Loucy (cell line): ENCODE data around the gene CCDC178.

ENCODE experiments used
- H2AFZ ChIP-seq: fragments of 200-600 bp; sonication (generic); 2 replicates; pipeline ENCODE4 v1.6.0; 2016; ENCODE audit warnings: antibody characterized with exemption, mild to moderate bottlenecking, low read length, moderate library complexity
- H3F3A ChIP-seq: fragments of 200-600 bp; 2 replicates; pipeline ENCODE4 v1.6.0; 2016; ENCODE audit warnings: antibody characterized with exemption, low read depth, mild to moderate bottlenecking
- H3K27me3 ChIP-seq: fragments of 200-600 bp; sonication (generic); 2 replicates; pipeline ENCODE4 v1.6.1; 2014; ENCODE audit warnings: low read length, mild to moderate bottlenecking; ENCODE audit not compliant: insufficient read depth, poor library complexity, severe bottlenecking
- H3K36me3 ChIP-seq: fragments of 200-600 bp; sonication (generic); 2 replicates; pipeline ENCODE4 v1.6.1; 2016; ENCODE audit warnings: low read length; ENCODE audit not compliant: insufficient read depth
- H3K4me1 ChIP-seq: fragments of 200-600 bp; sonication (generic); 2 replicates; pipeline ENCODE4 v1.5.1; 2014; ENCODE audit warnings: low read length, mild to moderate bottlenecking; ENCODE audit not compliant: insufficient read depth, poor library complexity, severe bottlenecking
- H3K4me2 ChIP-seq: fragments of 200-600 bp; sonication (generic); 2 replicates; pipeline ENCODE4 v1.6.0; 2014; ENCODE audit warnings: antibody characterized with exemption, low read length, low read depth, mild to moderate bottlenecking; ENCODE audit not compliant: poor library complexity, severe bottlenecking
- H3K4me3 ChIP-seq: fragments of 200-600 bp; sonication (generic); 2 replicates; pipeline ENCODE4 v1.5.1; 2014; ENCODE audit warnings: low read length, mild to moderate bottlenecking, mixed read lengths; ENCODE audit not compliant: poor library complexity, severe bottlenecking
- H3K79me2 ChIP-seq: fragments of 200-600 bp; sonication (generic); 2 replicates; pipeline ENCODE4 v1.6.1; 2014; ENCODE audit warnings: low read length; ENCODE audit not compliant: insufficient read depth
- H3K9ac ChIP-seq: fragments of 200-600 bp; sonication (generic); 2 replicates; pipeline ENCODE4 v1.6.0; 2014; ENCODE audit warnings: mild to moderate bottlenecking, low read depth, low read length, moderate library complexity; ENCODE audit not compliant: poor library complexity, severe bottlenecking
- H3K9me2 ChIP-seq: fragments of 200-600 bp; sonication (generic); replicated peaks from 2 replicates; pipeline ENCODE4 v1.6.1; 2016; ENCODE audit warnings: low read depth, low read length, mixed read lengths
- H3K9me3 ChIP-seq: fragments of 200-600 bp; sonication (generic); 2 replicates; pipeline ENCODE4 v1.6.1; 2014; ENCODE audit warnings: mild to moderate bottlenecking, antibody characterized with exemption, low read length, low read depth; ENCODE audit not compliant: insufficient read depth
- H4K20me1 ChIP-seq: fragments of 200-600 bp; sonication (generic); 2 replicates; pipeline ENCODE4 v1.6.0; 2014; ENCODE audit warnings: antibody characterized with exemption, low read length, mild to moderate bottlenecking; ENCODE audit not compliant: insufficient read depth, poor library complexity, severe bottlenecking
- EZH2phosphoT487 ChIP-seq: fragments of 200-600 bp; IDR thresholded peaks from 2 replicates; pipeline ENCODE4 v1.6.1; 2018; ENCODE audit warnings: antibody characterized with exemption, mild to moderate bottlenecking, moderate library complexity, borderline replicate concordance
- TF ChIP-seq, protein P1 (sequence below): fragments of 200-600 bp; sonication (generic); conservative IDR thresholded peaks from 2 replicates; pipeline ENCODE4 v1.5.1; 2014; ENCODE audit warnings: mild to moderate bottlenecking, antibody characterized with exemption, low read length

The CCDC178 gene

DNA sequence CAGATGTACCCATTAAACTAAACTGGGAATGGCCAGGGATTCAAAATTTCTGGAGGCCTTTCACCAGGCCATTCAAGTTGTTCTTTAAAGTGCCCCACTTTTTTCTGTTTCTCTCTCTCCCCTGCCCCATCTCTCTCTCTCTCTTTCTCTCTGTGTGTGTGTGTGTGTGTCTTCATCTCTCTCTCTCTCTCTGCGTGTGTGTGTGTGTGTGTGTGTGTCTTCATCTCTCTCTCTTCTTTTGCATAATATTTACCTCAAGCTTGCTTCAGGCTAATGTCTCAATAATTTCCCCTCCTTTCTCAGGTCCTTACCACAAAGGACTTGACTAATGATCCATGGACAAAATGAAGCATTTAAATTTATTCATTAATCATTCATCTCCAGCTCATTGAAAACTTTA lies 503.5 kb downstream of the CCDC178 start:
- H3K79me2 ChIP-seq: no peaks in the 10 kb centered on the region
- no peaks in the 10 kb centered on the region for H3K27me3 ChIP-seq
- no peaks in the 10 kb centered on the region for H3K4me1 ChIP-seq
- H3F3A ChIP-seq: no peaks in the 10 kb centered on the region
- no peaks in the 10 kb centered on the region for H3K9me3 ChIP-seq
- no peaks in the 10 kb centered on the region for H3K9me2 ChIP-seq
- H4K20me1 ChIP-seq: no peaks in the 10 kb centered on the region
- no peaks in the 10 kb centered on the region for H3K36me3 ChIP-seq
- no peak overlapping the region for H2AFZ ChIP-seq
- H3K4me2 ChIP-seq: no peak overlapping the region
- H3K4me3 ChIP-seq: no peak overlapping the region
- no peak overlapping the region for H3K9ac ChIP-seq
- TF ChIP-seq, protein P1, sequence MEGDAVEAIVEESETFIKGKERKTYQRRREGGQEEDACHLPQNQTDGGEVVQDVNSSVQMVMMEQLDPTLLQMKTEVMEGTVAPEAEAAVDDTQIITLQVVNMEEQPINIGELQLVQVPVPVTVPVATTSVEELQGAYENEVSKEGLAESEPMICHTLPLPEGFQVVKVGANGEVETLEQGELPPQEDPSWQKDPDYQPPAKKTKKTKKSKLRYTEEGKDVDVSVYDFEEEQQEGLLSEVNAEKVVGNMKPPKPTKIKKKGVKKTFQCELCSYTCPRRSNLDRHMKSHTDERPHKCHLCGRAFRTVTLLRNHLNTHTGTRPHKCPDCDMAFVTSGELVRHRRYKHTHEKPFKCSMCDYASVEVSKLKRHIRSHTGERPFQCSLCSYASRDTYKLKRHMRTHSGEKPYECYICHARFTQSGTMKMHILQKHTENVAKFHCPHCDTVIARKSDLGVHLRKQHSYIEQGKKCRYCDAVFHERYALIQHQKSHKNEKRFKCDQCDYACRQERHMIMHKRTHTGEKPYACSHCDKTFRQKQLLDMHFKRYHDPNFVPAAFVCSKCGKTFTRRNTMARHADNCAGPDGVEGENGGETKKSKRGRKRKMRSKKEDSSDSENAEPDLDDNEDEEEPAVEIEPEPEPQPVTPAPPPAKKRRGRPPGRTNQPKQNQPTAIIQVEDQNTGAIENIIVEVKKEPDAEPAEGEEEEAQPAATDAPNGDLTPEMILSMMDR: no peak
- TF ChIP-seq EZH2phosphoT487: no peak

DNA sequence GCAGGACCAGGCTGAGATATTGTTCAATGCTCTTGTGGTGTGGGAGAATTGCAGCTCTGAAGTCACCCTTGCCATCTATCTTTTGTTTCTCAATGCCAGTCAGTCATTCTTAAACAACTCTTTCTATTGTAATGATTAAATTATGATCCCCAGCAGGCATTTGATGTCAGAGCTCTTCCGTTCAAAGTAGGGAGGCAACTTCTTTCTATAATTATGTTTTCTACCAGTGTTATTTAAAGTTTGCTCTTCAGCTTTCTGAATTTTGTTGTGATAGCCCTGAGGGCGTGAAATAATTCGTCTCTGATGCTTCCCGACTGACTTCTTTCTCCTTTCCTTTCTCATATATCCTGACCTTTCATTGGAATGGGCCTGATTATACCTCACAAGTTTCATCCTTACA lies 506.3 kb downstream of the CCDC178 start:
- H3F3A ChIP-seq: no peaks in the 10 kb centered on the region
- no peak overlapping the region for H3K9ac ChIP-seq
- no peak overlapping the region for H2AFZ ChIP-seq
- no peaks in the 10 kb centered on the region for H3K79me2 ChIP-seq
- H3K27me3 ChIP-seq: no peaks in the 10 kb centered on the region
- no peak overlapping the region for H3K4me3 ChIP-seq
- no peak overlapping the region for H3K4me2 ChIP-seq
- no peaks in the 10 kb centered on the region for H3K36me3 ChIP-seq
- H3K9me3 ChIP-seq: no peaks in the 10 kb centered on the region
- no peaks in the 10 kb centered on the region for H3K4me1 ChIP-seq
- TF ChIP-seq, protein P1: no peak
- TF ChIP-seq EZH2phosphoT487: no peak
- no peaks in the 10 kb centered on the region for H4K20me1 ChIP-seq
- H3K9me2 ChIP-seq: no peaks in the 10 kb centered on the region

DNA sequence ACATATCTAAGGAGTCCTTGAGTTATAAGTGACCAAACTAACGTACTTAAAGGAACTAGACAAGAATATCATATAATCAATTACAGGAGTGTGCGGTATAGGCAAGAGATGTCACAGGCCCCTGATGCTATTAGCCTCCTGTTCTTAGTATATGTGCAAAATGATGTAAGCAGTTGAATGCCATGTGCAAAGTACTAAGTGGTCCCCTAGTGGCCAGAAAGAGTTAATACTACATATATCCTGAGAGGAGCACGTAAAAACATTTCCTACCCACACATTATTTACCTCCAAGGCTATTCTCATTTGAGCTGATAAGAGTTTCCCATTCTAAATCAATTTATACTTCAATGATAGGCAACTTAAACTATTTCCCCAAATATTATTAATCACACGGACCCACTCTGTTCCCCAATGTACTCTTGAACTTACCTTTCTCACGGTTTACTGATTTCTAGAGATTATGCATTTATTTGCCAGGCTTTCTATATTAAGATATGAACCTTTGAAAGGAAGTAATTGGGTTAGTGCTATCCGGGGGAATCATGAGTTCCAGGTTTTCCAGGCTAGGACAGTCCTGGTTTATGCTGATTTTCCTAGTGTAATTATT lies 509.7 kb downstream of the CCDC178 start:
- TF ChIP-seq, protein P1: peak; percentile 77
- TF ChIP-seq EZH2phosphoT487: no peak
- H3K9ac ChIP-seq: no peak overlapping the region
- H3K9me2 ChIP-seq: no peaks in the 10 kb centered on the region
- no peaks in the 10 kb centered on the region for H3K79me2 ChIP-seq
- H4K20me1 ChIP-seq: no peaks in the 10 kb centered on the region
- no peak overlapping the region for H3K4me3 ChIP-seq
- no peaks in the 10 kb centered on the region for H3K9me3 ChIP-seq
- no peaks in the 10 kb centered on the region for H3F3A ChIP-seq
- no peaks in the 10 kb centered on the region for H3K36me3 ChIP-seq
- no peaks in the 10 kb centered on the region for H3K4me1 ChIP-seq
- H2AFZ ChIP-seq: no peak overlapping the region
- no peak overlapping the region for H3K4me2 ChIP-seq
- peaks cover 22% of the 10 kb centered on the region for H3K27me3 ChIP-seq
